Heart left ventricle (tissue), 13 donors: ENCODE measurements around the gene OR10A7.

Experiments used
- CTCF ChIP-seq, 12 donors: fragments of 200-600 bp; sonication (generic) in 4 of 12; IDR thresholded peaks; one replicate each; pipeline versions ENCODE4 v1.5.0 to v1.8.0; 2018 to 2022; ENCODE audit warnings: antibody characterized with exemption in 12 of 12, mild to moderate bottlenecking in 5 of 12
- POLR2A ChIP-seq, 2 donors: fragments of 450-650 bp; IDR thresholded peaks; one replicate each; pipeline ENCODE4 v1.6.1; 2017; ENCODE audit warnings: antibody characterized with exemption in 2 of 2, mild to moderate bottlenecking in 2 of 2, moderate library complexity in 2 of 2
- donor health status: ischemic (EF 13 %, LVEDD 7.1; RV severe dilation, severe dysfunction).
- donor health status: DM: no; HTN: yes; CAD: no.
- donor health status: DM: no; HTN: no; CAD: no.
- donor health status: ischemic (EF 25% LVEDD 6.9; RV normal size, moderate dysfunction).
- donor health status: ischemic (EF 25% LVEDD 5.7; RV mildly dilated, moderate dysfunction).
- donor health status: ischemic (EF 35%, LVEDD 5.7; RV mildly dilated, moderate dysfunction).
- donor health status: nonischemic (EF 11% LVEDD 7.7; RV severe dilation, severe dysfunction).
- donor health status: DM: yes; HTN: yes; CAD: no.
- donor health status: PGD.
- donor health status: ischemic (EF 29% LVEDD 5.4; RV normal size, mild dysfunction).
- donor health status: nonischemic (EF 23%, LVEDD 6.1; RV moderate dilation, normal function).

- TF ChIP-seq POLR2A (IDR thresholded peaks at IDR 0.05) = no peak
- TF ChIP-seq CTCF (IDR thresholded peaks at IDR 0.05) = no peak
Observed at GRCh38 chr12:55220725-55221124, at the start of gene OR10A7.
